CD14-positive monocyte (primary cell): ENCODE measurements around the gene ZNF587. TPM values are rescaled to one million over a fixed set of nuclear protein-coding genes. Genes with fewer than 3 reads are reported as not detected.

ENCODE experiments used
- DNase-seq, 3 donors: peaks; one replicate each; pipeline ENCODE4 v3.0.0-alpha.2; 2011 to 2022
- H2AFZ ChIP-seq: 2 replicates; pipeline ENCODE4 v1.6.0; 2012; ENCODE audit warnings: mild to moderate bottlenecking, low read depth, low read length, inconsistent platforms; ENCODE audit not compliant: insufficient read depth, poor library complexity, severe bottlenecking
- H3K27ac ChIP-seq, 2 donors: 1 replicate in 1 of 2; 2 replicates in 1 of 2; pipeline ENCODE4 v1.5.1; 2012 to 2013; ENCODE audit warnings: low read length in 2 of 2, control low read depth in 1 of 2, inconsistent platforms in 1 of 2, low read depth in 1 of 2, mild to moderate bottlenecking in 1 of 2
- H3K27me3 ChIP-seq, 2 donors: one replicate each; pipeline versions ENCODE4 v1.6.0 to v1.6.1; 2011 to 2013; ENCODE audit warnings: low read length in 2 of 2; ENCODE audit not compliant: control insufficient read depth in 2 of 2, insufficient read depth in 2 of 2
- H3K36me3 ChIP-seq, 2 donors: replicated peaks in 1 of 2; 1 replicate in 1 of 2; 2 replicates in 1 of 2; pipeline versions ENCODE4 v1.5.1 to v1.6.1; 2012 to 2013; ENCODE audit warnings: low read length in 2 of 2, control low read depth in 1 of 2, inconsistent platforms in 1 of 2, mild to moderate bottlenecking in 1 of 2; ENCODE audit not compliant: insufficient read depth in 2 of 2, control insufficient read depth in 1 of 2
- H3K4me1 ChIP-seq, 2 donors: 1 replicate in 1 of 2; 2 replicates in 1 of 2; pipeline versions ENCODE4 v1.5.1 to v1.6.1; 2012 to 2013; ENCODE audit warnings: low read length in 2 of 2, control low read depth in 1 of 2, inconsistent platforms in 1 of 2, mild to moderate bottlenecking in 1 of 2, moderate library complexity in 1 of 2; ENCODE audit not compliant: insufficient read depth in 2 of 2, control insufficient read depth in 1 of 2
- H3K4me2 ChIP-seq: replicated peaks from 2 replicates; pipeline ENCODE3; 2012; ENCODE audit warnings: low read length, moderate library complexity, mild to moderate bottlenecking; ENCODE audit not compliant: poor library complexity, severe bottlenecking; ENCODE audit errors: extremely low read depth
- H3K4me3 ChIP-seq, 3 experiments: fragments of 200-600 bp in 1 of 3; sonication (generic) in 1 of 3; replicated peaks in 1 of 3; 1 replicate in 2 of 3; 2 replicates in 1 of 3; pipeline ENCODE4 v1.5.1; 2011 to 2013; ENCODE audit warnings: low read length in 3 of 3, mild to moderate bottlenecking in 3 of 3, control low read depth in 2 of 3, low read depth in 2 of 3, inconsistent platforms in 1 of 3, moderate library complexity in 1 of 3
- H3K79me2 ChIP-seq: 2 replicates; pipeline ENCODE4 v1.6.0; 2012; ENCODE audit warnings: mild to moderate bottlenecking, control low read depth, inconsistent platforms, low read length, moderate library complexity; ENCODE audit not compliant: insufficient read depth
- H3K9ac ChIP-seq: 2 replicates; pipeline ENCODE4 v1.6.0; 2017; ENCODE audit warnings: low read length, mild to moderate bottlenecking; ENCODE audit not compliant: insufficient read depth, poor library complexity, severe bottlenecking
- H3K9me3 ChIP-seq, 2 donors: replicated peaks in 1 of 2; 1 replicate in 1 of 2; 2 replicates in 1 of 2; pipeline versions ENCODE4 v1.5.1 to v1.6.1; 2012 to 2013; ENCODE audit warnings: low read length in 2 of 2, control low read depth in 1 of 2; ENCODE audit not compliant: control insufficient read depth in 1 of 2, insufficient read depth in 1 of 2
- H4K20me1 ChIP-seq: 2 replicates; pipeline ENCODE4 v1.6.0; 2012; ENCODE audit warnings: mild to moderate bottlenecking, low read length, control low read depth, moderate library complexity; ENCODE audit not compliant: insufficient read depth
- H3K27ac Mint-ChIP-seq, 7 donors: one replicate each; pipeline ENCODE4 v1.8.0; 2020; ENCODE audit warnings: mild to moderate bottlenecking in 7 of 7, mixed read lengths in 7 of 7, moderate library complexity in 6 of 7, inconsistent platforms in 2 of 7
- H3K27me3 Mint-ChIP-seq, 3 donors: one replicate each; pipeline ENCODE4 v1.8.0; 2021 to 2022; ENCODE audit warnings: low read depth in 3 of 3, mild to moderate bottlenecking in 3 of 3, mixed read lengths in 3 of 3, moderate library complexity in 3 of 3, inconsistent platforms in 1 of 3
- H3K36me3 Mint-ChIP-seq, 2 donors: one replicate each; pipeline ENCODE4 v1.8.0; 2020; ENCODE audit warnings: mixed read lengths in 2 of 2, inconsistent platforms in 1 of 2, mild to moderate bottlenecking in 1 of 2
- H3K4me1 Mint-ChIP-seq: one replicate; pipeline ENCODE4 v1.8.0; 2020; ENCODE audit warnings: mild to moderate bottlenecking, mixed read lengths
- H3K4me3 Mint-ChIP-seq, 2 donors: one replicate each; pipeline ENCODE4 v1.8.0; 2020; ENCODE audit warnings: mild to moderate bottlenecking in 2 of 2, mixed read lengths in 2 of 2, moderate library complexity in 1 of 2
- H3K9me3 Mint-ChIP-seq, 7 donors: one replicate each; pipeline ENCODE4 v1.8.0; 2020 to 2022; ENCODE audit warnings: mixed read lengths in 7 of 7, mild to moderate bottlenecking in 6 of 7, moderate library complexity in 6 of 7, inconsistent platforms in 2 of 7
- WGBS: methylation state at CpG from one replicate; pipeline ENCODE4 v1.1.5; 2013; ENCODE audit warnings: missing lambda C conversion rate; ENCODE audit not compliant: insufficient coverage; 5-methylcytosine and 5-hydroxymethylcytosine counted together
- intact Hi-C, 2 donors: fragments of 100-400 bp; cut with micrococcal nuclease; formaldehyde crosslinking; loops; one replicate each; pipeline versions ENCODE4 v1.15.0 to v1.15.1; 2023
- polyA plus RNA-seq, 3 donors: library from polyadenylated mRNA; depleted of rRNA in 1 of 3; unstranded in 2 of 3; stranded (reverse) in 1 of 3; fragments of 300-500 nt in 2 of 3; fragments of >200 nt in 1 of 3; fragmentation: Illumina TruSeq in 2 of 3; gene quantifications; 1 replicate in 2 of 3; 2 replicates in 1 of 3; pipeline ENCODE4 v1.2.3, GENCODE V29; 2012 to 2021
- TF ChIP-seq, protein P1 (sequence below): fragments of 200-600 bp; IDR thresholded peaks from one replicate; pipeline ENCODE4 v1.8.0; 2022; ENCODE audit warnings: antibody characterized with exemption, mild to moderate bottlenecking

ZNF587 gene
- polyA plus RNA-seq, 3 donors, result 0.41 to 15.0 (median 2.9) TPM

DNA sequence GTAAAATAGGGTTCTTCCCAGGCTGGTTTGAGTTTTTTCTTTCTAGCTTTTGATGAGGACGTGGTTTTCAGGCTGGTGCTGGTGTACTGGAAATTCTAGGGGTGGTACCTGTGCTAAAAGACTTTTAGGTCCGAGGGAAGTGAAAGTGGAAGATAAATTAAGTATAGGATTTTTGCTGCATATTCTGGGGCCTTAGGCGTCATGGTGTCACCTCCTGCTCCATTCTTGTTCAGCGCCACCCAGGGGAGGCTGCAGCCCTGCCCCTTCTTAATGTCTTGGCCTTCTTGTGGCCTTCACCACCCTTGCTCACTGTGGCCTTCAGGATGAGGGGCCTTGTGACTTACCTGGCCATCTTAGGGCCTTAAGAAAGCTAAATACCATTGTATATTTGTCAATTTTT lies 47.4 kb upstream of the ZNF587 start:
- intact Hi-C loops, result no loop called here
- no peak overlapping the region for H3K4me3 ChIP-seq
- no peak overlapping the region for H3K4me2 ChIP-seq
- TF ChIP-seq, protein P1, sequence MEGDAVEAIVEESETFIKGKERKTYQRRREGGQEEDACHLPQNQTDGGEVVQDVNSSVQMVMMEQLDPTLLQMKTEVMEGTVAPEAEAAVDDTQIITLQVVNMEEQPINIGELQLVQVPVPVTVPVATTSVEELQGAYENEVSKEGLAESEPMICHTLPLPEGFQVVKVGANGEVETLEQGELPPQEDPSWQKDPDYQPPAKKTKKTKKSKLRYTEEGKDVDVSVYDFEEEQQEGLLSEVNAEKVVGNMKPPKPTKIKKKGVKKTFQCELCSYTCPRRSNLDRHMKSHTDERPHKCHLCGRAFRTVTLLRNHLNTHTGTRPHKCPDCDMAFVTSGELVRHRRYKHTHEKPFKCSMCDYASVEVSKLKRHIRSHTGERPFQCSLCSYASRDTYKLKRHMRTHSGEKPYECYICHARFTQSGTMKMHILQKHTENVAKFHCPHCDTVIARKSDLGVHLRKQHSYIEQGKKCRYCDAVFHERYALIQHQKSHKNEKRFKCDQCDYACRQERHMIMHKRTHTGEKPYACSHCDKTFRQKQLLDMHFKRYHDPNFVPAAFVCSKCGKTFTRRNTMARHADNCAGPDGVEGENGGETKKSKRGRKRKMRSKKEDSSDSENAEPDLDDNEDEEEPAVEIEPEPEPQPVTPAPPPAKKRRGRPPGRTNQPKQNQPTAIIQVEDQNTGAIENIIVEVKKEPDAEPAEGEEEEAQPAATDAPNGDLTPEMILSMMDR, result no peak
- peaks cover 0 to 15% of the 10 kb centered on the region in 2 donors for H3K36me3 ChIP-seq
- peaks cover 0 to 2% (median 0%) of the 10 kb centered on the region in 7 donors for H3K9me3 Mint-ChIP-seq
- H3K36me3 Mint-ChIP-seq, result peaks cover 15 to 34% of the 10 kb centered on the region in 2 donors
- no peak overlapping the region for H2AFZ ChIP-seq
- H3K27me3 ChIP-seq, result no peaks in the 10 kb centered on the region
- no peak for DNase-seq
- 74% methylated on average over 4 of the region's 4 CpGs for WGBS
- peaks cover 33 to 38% of the 10 kb centered on the region in 2 donors for H3K4me1 ChIP-seq
- H4K20me1 ChIP-seq, result no peaks in the 10 kb centered on the region
- peaks cover 58% of the 10 kb centered on the region for H3K4me1 Mint-ChIP-seq
- no peak overlapping the region for H3K9ac ChIP-seq
- H3K27me3 Mint-ChIP-seq, result peaks cover 0 to 6% (median 0%) of the 10 kb centered on the region in 3 donors
- no peaks in the 10 kb centered on the region for H3K9me3 ChIP-seq
- H3K27ac ChIP-seq, result no peak overlapping the region
- peak overlapping the region in 2 of 7 donors; percentile 50 to 59 for H3K27ac Mint-ChIP-seq
- H3K79me2 ChIP-seq, result no peaks in the 10 kb centered on the region
- no peak overlapping the region for H3K4me3 Mint-ChIP-seq

DNA sequence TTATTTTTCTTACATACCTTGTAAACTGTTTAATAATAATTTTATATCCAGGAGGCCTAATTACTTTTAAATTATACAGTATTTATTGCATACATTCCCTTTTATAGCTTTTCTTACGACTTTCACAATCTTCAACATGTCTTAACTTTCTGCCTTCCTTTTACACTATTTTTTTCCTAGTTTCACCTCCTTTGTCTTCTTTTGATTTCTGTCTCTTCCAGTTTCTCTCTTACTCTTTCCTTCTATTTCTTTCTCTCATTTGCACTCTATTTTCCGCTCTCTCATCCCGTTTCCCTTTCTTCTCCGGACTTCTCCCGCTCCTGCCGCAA lies 46.4 kb upstream of the ZNF587 start:
- Histone ChIP-seq H3K4me3 (peak overlapping the region; percentile 36 to 80 (median 57)), H2AFZ (peak overlapping the region; percentile 80)
- 12% methylated on average over 5 of the region's 6 CpGs for WGBS

More for the DNA sequence above, 46.4 kb upstream of the ZNF587 start:
- H3K36me3 Mint-ChIP-seq, result peaks cover 21 to 43% of the 10 kb centered on the region in 2 donors
- H3K27me3 Mint-ChIP-seq, result peaks cover 0 to 6% (median 0%) of the 10 kb centered on the region in 3 donors
- no peaks in the 10 kb centered on the region for H3K27me3 ChIP-seq
- peak overlapping the region; percentile 80 for H3K4me2 ChIP-seq
- intact Hi-C loops, result no loop called here
- no peaks in the 10 kb centered on the region for H3K9me3 ChIP-seq
- no peaks in the 10 kb centered on the region for H4K20me1 ChIP-seq
- H3K9me3 Mint-ChIP-seq, result peaks cover 0 to 2% (median 0%) of the 10 kb centered on the region in 7 donors
- peak overlapping the region; percentile 38 to 41 for H3K27ac ChIP-seq
- TF ChIP-seq, protein P1, result no peak
- H3K27ac Mint-ChIP-seq, result peak overlapping the region in 3 of 7 donors; percentile 12 to 85 (median 76)
- peaks cover 27 to 33% of the 10 kb centered on the region in 2 donors for H3K4me1 ChIP-seq
- peak overlapping the region; percentile 90 to 99 for H3K4me3 Mint-ChIP-seq
- no peaks in the 10 kb centered on the region for H3K79me2 ChIP-seq
- H3K4me1 Mint-ChIP-seq, result peaks cover 58% of the 10 kb centered on the region
- H3K36me3 ChIP-seq, result peaks cover 6 to 24% of the 10 kb centered on the region in 2 donors
- H3K9ac ChIP-seq, result peak overlapping the region; percentile 71
- no peak for DNase-seq
